SK-N-MC (cell line): ENCODE results near the gene ATRN.

Experiments
- DNase-seq: peaks from one replicate; pipeline ENCODE4 v3.0.0-alpha.2; 2011; ENCODE audit warnings: low read depth, low spot score
- H3K27ac ChIP-seq: fragments of 200-600 bp; sonication (generic); 2 replicates; pipeline ENCODE4 v1.5.1; 2016; ENCODE audit warnings: mixed run types
- H3K36me3 ChIP-seq: fragments of 200-600 bp; sonication (generic); 2 replicates; pipeline ENCODE4 v1.6.1; 2017; ENCODE audit warnings: antibody characterized with exemption, low read length, mixed read lengths; ENCODE audit not compliant: insufficient read depth
- H3K4me3 ChIP-seq: fragments of 200-600 bp; sonication (generic); 2 replicates; pipeline ENCODE4 v1.5.1; 2016
- H3K9ac ChIP-seq: fragments of 200-600 bp; sonication (generic); 2 replicates; pipeline ENCODE4 v1.8.0; 2017; ENCODE audit warnings: mixed run types, mixed read lengths; ENCODE audit not compliant: insufficient read length
- H3K9me3 ChIP-seq: fragments of 200-600 bp; sonication (generic); 2 replicates; pipeline ENCODE4 v1.6.1; 2017; ENCODE audit warnings: low read depth, mild to moderate bottlenecking, antibody characterized with exemption, low read length, moderate library complexity, mixed read lengths
- EZH2 ChIP-seq: fragments of 200-600 bp; sonication (generic); IDR thresholded peaks from one replicate; pipeline ENCODE4 v1.6.1; 2017; ENCODE audit warnings: antibody characterized with exemption
- FOXP2 ChIP-seq: optimal IDR thresholded peaks from 2 replicates; pipeline ENCODE3; 2011; ENCODE audit warnings: mild to moderate bottlenecking, moderate library complexity; ENCODE audit not compliant: insufficient read depth; ENCODE audit errors: extremely low read length, control extremely low read depth
- POLR2AphosphoS5 ChIP-seq: IDR thresholded peaks from 2 replicates; pipeline ENCODE4 v1.6.1; 2012; ENCODE audit warnings: mild to moderate bottlenecking, low read depth, low read length, borderline replicate concordance

Gene ATRN

DNA sequence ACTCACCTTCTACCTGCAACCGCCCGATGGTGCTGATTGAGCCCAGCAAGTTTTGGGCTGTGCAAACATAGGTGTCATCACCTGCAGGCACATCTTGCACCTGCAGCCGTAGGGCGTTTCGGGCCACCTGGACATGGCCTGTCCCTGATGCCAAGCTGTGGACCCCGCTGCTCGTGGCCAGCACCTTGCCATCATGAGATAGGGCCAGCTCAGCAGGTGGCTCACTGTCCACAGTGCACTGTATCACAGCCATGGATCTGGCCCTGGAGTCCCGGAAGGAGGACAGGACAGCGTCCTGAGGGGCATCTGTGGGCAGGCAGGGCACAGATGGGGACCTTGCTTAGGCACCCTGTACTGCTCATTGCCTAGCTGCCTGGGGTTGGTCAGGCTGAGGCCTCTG is 221.1 kb downstream of the ATRN start:
- H3K4me3 ChIP-seq = no peak overlapping the region
- no peaks in the 10 kb centered on the region for H3K36me3 ChIP-seq
- DNase-seq = no peak
- H3K27ac ChIP-seq = no peak overlapping the region
- H3K9ac ChIP-seq = no peak overlapping the region
- no peak for TF ChIP-seq EZH2
- TF ChIP-seq FOXP2 = no peak
- TF ChIP-seq POLR2AphosphoS5 = no peak
- H3K9me3 ChIP-seq = no peaks in the 10 kb centered on the region

DNA sequence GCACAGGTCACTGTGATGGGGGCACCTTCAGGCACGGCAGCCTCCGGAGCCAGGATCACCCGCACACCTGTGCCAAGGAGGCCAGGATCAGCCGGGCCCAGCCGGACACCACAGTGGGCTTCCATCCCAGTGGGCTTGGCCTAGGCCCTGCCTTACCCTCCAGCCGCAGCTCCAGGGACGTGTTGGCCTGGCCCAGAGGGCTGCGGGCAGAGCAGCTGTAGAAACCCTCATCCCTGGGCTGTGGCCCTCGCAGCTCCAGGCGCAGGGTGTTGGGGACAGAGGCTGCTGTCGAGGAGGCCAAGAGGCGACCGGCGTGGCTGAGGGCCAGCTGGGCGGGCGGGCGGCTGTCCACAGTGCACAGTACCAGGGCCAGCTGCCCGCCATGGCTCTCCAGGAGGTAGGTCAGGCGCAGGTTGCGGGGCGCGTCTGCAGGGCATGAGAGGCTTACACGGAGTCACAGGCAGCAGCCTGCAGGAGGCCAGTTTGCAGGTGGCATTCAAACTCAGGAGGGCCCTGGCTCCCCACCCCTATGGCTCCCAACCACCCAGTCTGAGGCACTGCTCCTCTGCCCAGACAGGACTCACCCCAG is 222.0 kb downstream of the ATRN start:
- TF ChIP-seq EZH2 (no peak), FOXP2 (no peak), POLR2AphosphoS5 (no peak)
- no peak for DNase-seq
- no peak overlapping the region for H3K27ac ChIP-seq
- no peaks in the 10 kb centered on the region for H3K9me3 ChIP-seq
- no peaks in the 10 kb centered on the region for H3K36me3 ChIP-seq
- no peak overlapping the region for H3K4me3 ChIP-seq
- H3K9ac ChIP-seq = no peak overlapping the region

DNA sequence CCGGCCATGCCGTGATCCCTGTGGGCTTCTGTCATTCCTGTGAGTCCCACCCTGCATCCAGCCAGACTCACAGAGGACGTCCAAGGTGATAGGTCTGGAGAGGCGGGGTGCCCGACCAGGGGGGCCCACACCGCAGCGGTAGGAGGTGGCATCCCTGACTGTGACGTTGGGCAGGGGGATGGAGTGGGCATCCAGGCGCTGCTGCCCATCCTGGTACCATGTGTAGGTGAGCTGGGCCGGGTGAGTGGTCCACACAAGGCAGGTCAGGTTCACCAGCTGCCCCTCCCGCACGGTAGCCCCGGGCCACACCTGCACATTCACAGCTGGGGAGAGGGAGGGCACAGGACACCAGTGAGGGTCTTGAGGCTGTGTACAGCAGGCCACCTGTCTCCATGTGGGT is 222.6 kb downstream of the ATRN start:
- no peak for TF ChIP-seq EZH2
- no peak for TF ChIP-seq FOXP2
- no peak for TF ChIP-seq POLR2AphosphoS5
- DNase-seq = no peak
- H3K27ac ChIP-seq = no peak overlapping the region
- no peak overlapping the region for H3K4me3 ChIP-seq
- no peaks in the 10 kb centered on the region for H3K36me3 ChIP-seq
- no peak overlapping the region for H3K9ac ChIP-seq
- H3K9me3 ChIP-seq = no peaks in the 10 kb centered on the region

DNA sequence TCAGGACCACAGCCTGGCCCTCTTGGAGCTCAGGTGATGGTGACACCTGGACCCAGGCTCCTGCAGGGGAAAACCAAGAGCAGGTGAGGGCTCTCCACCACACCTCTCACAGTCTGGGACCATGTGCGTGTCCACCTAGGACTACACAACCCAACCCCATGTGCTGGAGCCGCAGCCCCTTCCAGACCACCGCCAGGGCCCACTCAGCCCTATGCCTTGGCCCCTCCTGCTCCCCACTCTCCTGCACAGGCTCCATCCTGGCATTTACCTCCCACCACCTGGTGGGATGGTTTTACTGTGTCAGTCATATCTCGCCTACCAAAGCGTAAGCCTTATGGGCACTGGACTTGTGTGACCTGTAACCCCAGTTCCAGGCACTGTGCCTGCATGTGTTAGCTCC is 224.0 kb downstream of the ATRN start:
- no peak for DNase-seq
- Histone ChIP-seq H3K27ac (no peak overlapping the region), H3K9me3 (no peaks in the 10 kb centered on the region), H3K4me3 (no peak overlapping the region), H3K36me3 (no peaks in the 10 kb centered on the region), H3K9ac (no peak overlapping the region)
- TF ChIP-seq POLR2AphosphoS5 = no peak
- TF ChIP-seq FOXP2 = no peak

DNA sequence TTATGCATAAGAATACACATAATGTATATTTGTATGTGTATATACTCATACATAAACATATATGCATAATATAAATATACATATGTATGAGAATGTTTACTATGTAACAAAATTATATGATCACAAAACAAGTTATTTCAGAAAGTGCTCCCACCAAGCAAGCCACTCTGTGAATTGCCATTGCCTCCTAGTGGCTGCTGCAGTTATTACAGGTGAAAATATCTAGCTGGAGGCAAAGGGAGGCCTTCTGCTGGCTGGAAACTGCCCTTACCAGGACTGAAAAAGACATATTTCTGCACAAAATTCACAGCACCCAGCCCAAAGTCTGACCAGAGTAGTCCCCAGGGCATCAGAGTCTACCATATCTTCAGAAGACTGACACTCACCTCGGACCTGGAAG is 225.4 kb downstream of the ATRN start:
- no peak overlapping the region for H3K9ac ChIP-seq
- no peaks in the 10 kb centered on the region for H3K36me3 ChIP-seq
- H3K9me3 ChIP-seq = no peaks in the 10 kb centered on the region
- TF ChIP-seq EZH2 (no peak), POLR2AphosphoS5 (no peak), FOXP2 (no peak)
- DNase-seq = no peak
- H3K27ac ChIP-seq = no peak overlapping the region
- no peak overlapping the region for H3K4me3 ChIP-seq

DNA sequence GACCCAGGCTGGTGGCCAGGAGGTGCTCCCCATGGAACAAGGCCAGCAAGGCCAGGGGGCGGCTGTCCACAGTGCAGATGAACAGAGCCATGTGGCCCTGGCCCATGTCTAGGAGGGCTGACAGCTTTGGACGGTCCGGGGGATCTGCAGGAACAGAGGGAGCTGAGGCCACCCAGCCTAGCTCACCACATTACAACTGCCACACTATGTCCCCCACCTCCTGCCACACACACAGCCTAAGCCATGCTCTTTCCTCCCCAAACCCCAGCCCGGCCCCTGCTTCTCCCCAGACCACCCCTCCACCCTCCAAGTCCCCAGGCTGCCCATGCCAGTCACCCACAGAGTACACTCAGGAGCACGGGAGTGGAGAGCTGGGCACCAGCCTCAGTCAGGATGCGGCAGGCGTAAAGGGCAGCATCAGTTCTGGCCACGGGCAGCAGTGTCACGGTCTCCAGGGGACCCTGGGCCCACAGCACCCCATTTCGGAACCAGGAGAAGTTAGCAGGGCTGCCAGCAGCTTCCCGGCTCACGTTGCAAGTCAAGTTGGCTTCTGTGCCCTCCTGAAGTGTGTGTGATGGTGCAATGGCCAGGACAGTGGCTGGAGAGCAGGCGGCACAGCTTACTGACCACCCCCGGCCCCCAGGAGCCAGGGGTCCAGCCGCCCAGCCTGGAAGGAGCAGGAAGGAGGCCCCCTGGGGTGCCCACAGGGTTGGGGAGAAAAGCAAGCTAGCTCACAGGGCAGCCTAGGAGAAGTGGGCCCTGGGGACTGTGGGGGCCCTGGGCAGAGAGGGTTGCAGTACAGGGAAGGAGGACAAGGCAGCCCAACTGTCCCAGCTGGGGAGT is 226.1 kb downstream of the ATRN start:
- no peaks in the 10 kb centered on the region for H3K9me3 ChIP-seq
- no peak overlapping the region for H3K4me3 ChIP-seq
- no peaks in the 10 kb centered on the region for H3K36me3 ChIP-seq
- H3K9ac ChIP-seq = no peak overlapping the region
- TF ChIP-seq FOXP2 = no peak
- TF ChIP-seq POLR2AphosphoS5 = no peak
- no peak for TF ChIP-seq EZH2
- H3K27ac ChIP-seq = no peak overlapping the region
- DNase-seq = no peak

DNA sequence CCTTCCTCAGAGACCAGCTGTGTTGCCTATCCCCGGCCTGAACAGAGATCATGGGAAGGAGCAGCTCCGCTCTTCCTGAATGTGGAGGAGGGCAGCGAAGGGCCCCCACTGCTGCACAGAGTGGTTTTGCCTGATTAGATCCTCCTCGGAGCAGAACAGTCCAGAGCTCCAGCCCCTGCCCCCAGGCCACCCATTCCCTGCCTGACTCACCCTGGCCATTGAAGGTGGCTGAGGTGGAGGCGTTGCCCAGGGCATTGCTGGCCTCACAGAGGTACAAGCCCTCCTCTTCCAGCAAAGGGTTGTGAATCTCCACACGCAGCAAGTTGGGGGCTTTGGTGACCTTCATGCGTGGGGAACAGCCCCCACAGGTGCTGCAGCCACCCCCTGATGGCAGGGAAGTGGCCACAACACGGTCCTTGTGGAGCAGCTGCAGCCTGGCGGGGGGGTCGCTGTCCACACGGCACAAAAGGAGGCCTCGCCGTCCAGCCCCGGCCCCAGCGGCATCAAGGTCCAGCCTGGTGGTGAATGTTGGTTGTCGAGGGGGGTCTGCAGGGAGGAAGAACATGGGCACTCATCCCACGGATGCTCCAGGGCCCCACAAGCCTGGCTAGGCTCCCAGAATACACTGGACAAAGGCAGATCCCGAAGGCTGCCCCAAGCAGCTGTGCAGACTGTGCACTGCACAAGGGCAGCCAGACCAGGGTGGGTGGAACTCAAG is 226.9 kb downstream of the ATRN start:
- TF ChIP-seq POLR2AphosphoS5 (no peak), EZH2 (no peak), FOXP2 (no peak)
- Histone ChIP-seq H3K36me3 (no peaks in the 10 kb centered on the region), H3K9me3 (no peaks in the 10 kb centered on the region), H3K27ac (no peak overlapping the region), H3K4me3 (no peak overlapping the region), H3K9ac (no peak overlapping the region)
- DNase-seq = no peak

DNA sequence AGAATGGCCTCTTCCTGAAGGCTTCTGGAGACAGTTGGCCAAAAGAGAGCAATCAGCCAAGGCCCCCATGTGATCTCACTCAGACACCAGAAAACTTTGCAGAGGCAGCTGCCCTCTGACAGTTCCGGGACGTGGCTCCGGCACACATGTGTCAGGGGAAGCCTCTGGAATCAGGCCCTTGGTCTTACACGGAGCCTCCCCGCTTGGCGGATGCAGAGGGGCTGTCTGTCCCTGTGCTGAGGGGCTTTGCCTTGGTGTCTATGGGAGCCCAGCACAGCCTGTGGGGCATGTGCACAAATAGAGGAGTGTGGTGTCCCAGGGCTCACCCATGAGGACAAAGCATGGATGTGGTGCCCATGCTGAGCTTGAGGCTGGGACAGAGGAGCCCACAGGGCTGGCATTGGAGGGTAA is 227.8 kb downstream of the ATRN start:
- Histone ChIP-seq H3K9me3 (no peaks in the 10 kb centered on the region), H3K9ac (no peak overlapping the region), H3K36me3 (no peaks in the 10 kb centered on the region), H3K27ac (no peak overlapping the region), H3K4me3 (no peak overlapping the region)
- TF ChIP-seq POLR2AphosphoS5 = no peak
- no peak for TF ChIP-seq EZH2
- TF ChIP-seq FOXP2 = no peak
- no peak for DNase-seq
